ENCODE results near the gene OR51B5. TPM values are rescaled to one million over a fixed set of nuclear protein-coding genes. Genes with fewer than 3 reads are reported as not detected.
A peak's percentile ranks its signal among the peaks of the same experiment; 100 is the strongest.
"Not testable (repeated sequence)": the region's sequence is repeated elsewhere in the genome, so short reads cannot be mapped to it uniquely, and the experiment has no call there.

The OR51B5 gene
- total and polyA plus RNA-seq, 2 donors (not counting 1 experiment from before 2014, with no cell fraction given), result 0.06 to 0.17 TPM

DNA sequence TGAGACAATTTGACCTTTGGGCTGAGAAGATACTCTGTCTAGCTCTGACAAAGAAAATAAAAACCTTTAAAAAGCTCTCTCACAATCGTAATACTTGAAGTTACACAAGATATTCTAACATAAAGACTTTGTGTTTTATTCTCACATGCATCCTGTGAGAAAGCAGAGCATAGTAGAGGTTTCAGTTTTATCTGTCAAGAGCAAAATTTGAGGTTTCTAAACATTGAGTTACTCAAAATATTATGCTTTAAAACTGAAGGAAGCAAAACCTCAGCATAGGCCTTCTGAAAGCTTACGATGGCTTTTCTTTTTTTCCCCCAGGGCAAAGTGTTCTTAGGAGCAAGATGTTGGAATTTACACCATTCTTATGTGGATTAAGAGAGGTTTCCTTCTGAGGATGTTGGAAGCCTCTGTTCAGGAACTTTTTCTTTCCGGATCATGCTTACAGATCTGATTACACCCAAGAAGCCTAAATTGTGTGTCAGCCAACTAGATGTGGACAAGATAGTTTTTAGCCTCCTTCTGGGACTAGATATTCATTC lies 25.2 kb upstream of the OR51B5 start:
- Histone ChIP-seq H2AFZ (ENCODE audit: low read length) (peak overlapping the region; percentile 28), H3K27ac (ENCODE audit: insufficient read depth, low read length) (no peak overlapping the region), H4K20me1 (ENCODE audit: control insufficient read depth, extremely low read depth, insufficient read depth, low read length) (no peaks in the 10 kb centered on the region), H3K4me2 (ENCODE audit: extremely low read depth, insufficient read depth, low read length) (no peak overlapping the region), H3K79me2 (ENCODE audit: control insufficient read depth, insufficient read depth, low read length) (no peaks in the 10 kb centered on the region), H3K27me3 (ENCODE audit: control insufficient read depth, insufficient read depth, low read length) (no peaks in the 10 kb centered on the region), H3K4me1 (ENCODE audit: control insufficient read depth, extremely low read depth, insufficient read depth, low read length) (peaks cover 21% of the 10 kb centered on the region), H3K9ac (ENCODE audit: insufficient read depth, low read length) (no peak overlapping the region), H3K36me3 (ENCODE audit: control insufficient read depth, insufficient read depth, low read length) (no peaks in the 10 kb centered on the region), H3K9me3 (ENCODE audit: control insufficient read depth, insufficient read depth, low read depth, low read length) (no peaks in the 10 kb centered on the region), H3K4me3 (replicated peaks in 1 of 4; ENCODE audit: control extremely low read depth in 1 of 4, insufficient read depth in 1 of 4, low read depth in 3 of 4, low read length in 4 of 4) (no peak overlapping the region)
- DNase-seq (ENCODE audit: low read depth in 2 of 2), result no peak
- TF ChIP-seq, protein P1, sequence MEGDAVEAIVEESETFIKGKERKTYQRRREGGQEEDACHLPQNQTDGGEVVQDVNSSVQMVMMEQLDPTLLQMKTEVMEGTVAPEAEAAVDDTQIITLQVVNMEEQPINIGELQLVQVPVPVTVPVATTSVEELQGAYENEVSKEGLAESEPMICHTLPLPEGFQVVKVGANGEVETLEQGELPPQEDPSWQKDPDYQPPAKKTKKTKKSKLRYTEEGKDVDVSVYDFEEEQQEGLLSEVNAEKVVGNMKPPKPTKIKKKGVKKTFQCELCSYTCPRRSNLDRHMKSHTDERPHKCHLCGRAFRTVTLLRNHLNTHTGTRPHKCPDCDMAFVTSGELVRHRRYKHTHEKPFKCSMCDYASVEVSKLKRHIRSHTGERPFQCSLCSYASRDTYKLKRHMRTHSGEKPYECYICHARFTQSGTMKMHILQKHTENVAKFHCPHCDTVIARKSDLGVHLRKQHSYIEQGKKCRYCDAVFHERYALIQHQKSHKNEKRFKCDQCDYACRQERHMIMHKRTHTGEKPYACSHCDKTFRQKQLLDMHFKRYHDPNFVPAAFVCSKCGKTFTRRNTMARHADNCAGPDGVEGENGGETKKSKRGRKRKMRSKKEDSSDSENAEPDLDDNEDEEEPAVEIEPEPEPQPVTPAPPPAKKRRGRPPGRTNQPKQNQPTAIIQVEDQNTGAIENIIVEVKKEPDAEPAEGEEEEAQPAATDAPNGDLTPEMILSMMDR (conservative IDR thresholded peaks at IDR 0.05 in 1 of 2, IDR thresholded peaks at IDR 0.05 in 1 of 2; ENCODE audit: low read depth in 1 of 2, low read length in 2 of 2), result no peak
- TF ChIP-seq EZH2 (IDR thresholded peaks at IDR 0.05; ENCODE audit: low read length, missing control alignments), result no peak

DNA sequence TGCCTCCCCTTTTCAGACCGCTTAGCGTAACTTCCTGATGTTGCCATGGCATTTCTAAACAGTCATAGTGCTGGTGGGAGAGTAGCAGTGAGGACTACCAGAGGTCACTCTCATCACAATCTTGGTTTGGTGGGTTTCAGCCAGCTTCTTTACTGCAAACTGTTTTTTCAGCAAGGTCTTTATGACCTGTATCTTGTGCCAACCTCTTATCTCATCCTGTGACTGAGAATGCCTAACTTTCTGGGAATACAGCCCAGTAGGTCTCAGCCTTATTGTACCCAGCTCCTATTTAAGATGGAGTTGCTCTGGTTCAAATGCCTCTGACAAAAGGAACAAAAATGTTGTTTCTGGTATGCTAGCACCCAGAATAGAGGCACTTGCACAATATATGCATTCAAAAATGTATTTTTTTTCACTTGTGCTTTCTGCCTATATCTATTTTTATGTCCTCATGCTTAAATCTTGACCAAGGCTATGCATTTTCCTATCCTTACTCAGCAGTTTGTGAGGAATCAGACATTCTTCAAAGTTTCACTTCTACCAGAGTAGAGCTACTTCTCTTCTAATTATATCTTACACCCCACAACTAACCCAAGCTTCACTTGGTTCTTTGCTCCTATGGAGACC lies 24.2 kb upstream of the OR51B5 start:
- Histone ChIP-seq H3K9ac (ENCODE audit: insufficient read depth, low read length) (no peak overlapping the region), H3K4me1 (ENCODE audit: control insufficient read depth, extremely low read depth, insufficient read depth, low read length) (peaks cover 25% of the 10 kb centered on the region)

DNA sequence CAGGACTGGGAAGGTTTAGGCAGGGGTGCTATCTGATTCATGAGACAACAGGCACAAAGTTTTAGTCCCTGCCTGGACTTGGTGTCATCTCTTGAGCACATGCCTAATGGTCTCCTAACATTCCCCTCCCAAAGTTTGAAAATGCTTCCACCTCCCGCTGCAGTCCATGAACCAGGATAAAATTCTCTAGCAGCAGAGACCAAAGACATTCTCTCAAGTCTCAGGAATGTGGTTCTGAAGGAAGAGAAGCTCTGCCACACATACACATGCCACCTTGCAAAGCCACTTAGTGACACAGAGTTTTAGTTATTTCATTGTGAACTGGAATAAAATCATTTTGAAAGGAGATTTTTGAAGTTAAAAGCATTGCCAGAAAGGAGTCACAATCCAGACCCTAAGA lies 23.5 kb upstream of the OR51B5 start:
- peak in 1 of 2 donors; percentile 61 for DNase-seq (ENCODE audit: low read depth in 2 of 2)
- Histone ChIP-seq H2AFZ (ENCODE audit: low read length) (no peak overlapping the region), H3K36me3 (ENCODE audit: control insufficient read depth, insufficient read depth, low read length) (no peaks in the 10 kb centered on the region), H4K20me1 (ENCODE audit: control insufficient read depth, extremely low read depth, insufficient read depth, low read length) (no peaks in the 10 kb centered on the region), H3K27me3 (ENCODE audit: control insufficient read depth, insufficient read depth, low read length) (no peaks in the 10 kb centered on the region), H3K4me2 (ENCODE audit: extremely low read depth, insufficient read depth, low read length) (no peak overlapping the region), H3K27ac (ENCODE audit: insufficient read depth, low read length) (peak overlapping the region; percentile 36), H3K79me2 (ENCODE audit: control insufficient read depth, insufficient read depth, low read length) (no peaks in the 10 kb centered on the region), H3K9ac (ENCODE audit: insufficient read depth, low read length) (no peak overlapping the region), H3K4me3 (replicated peaks in 1 of 4; ENCODE audit: control extremely low read depth in 1 of 4, insufficient read depth in 1 of 4, low read depth in 3 of 4, low read length in 4 of 4) (no peak overlapping the region), H3K9me3 (ENCODE audit: control insufficient read depth, insufficient read depth, low read depth, low read length) (no peaks in the 10 kb centered on the region), H3K4me1 (ENCODE audit: control insufficient read depth, extremely low read depth, insufficient read depth, low read length) (peaks cover 25% of the 10 kb centered on the region)
- TF ChIP-seq, protein P1 (conservative IDR thresholded peaks at IDR 0.05 in 1 of 2, IDR thresholded peaks at IDR 0.05 in 1 of 2; ENCODE audit: low read depth in 1 of 2, low read length in 2 of 2), result no peak
- TF ChIP-seq EZH2 (IDR thresholded peaks at IDR 0.05; ENCODE audit: low read length, missing control alignments), result no peak

More for the DNA sequence above, 24.2 kb upstream of the OR51B5 start:
- H3K79me2 ChIP-seq (ENCODE audit: control insufficient read depth, insufficient read depth, low read length), result no peaks in the 10 kb centered on the region
- no peaks in the 10 kb centered on the region for H4K20me1 ChIP-seq (ENCODE audit: control insufficient read depth, extremely low read depth, insufficient read depth, low read length)
- H3K27ac ChIP-seq (ENCODE audit: insufficient read depth, low read length), result peak overlapping the region; percentile 36
- H3K9me3 ChIP-seq (ENCODE audit: control insufficient read depth, insufficient read depth, low read depth, low read length), result no peaks in the 10 kb centered on the region
- DNase-seq (ENCODE audit: low read depth in 2 of 2), result peak; percentile 72 to 92
- no peaks in the 10 kb centered on the region for H3K27me3 ChIP-seq (ENCODE audit: control insufficient read depth, insufficient read depth, low read length)
- no peak overlapping the region for H3K4me2 ChIP-seq (ENCODE audit: extremely low read depth, insufficient read depth, low read length)
- TF ChIP-seq, protein P1 (conservative IDR thresholded peaks at IDR 0.05 in 1 of 2, IDR thresholded peaks at IDR 0.05 in 1 of 2; ENCODE audit: low read depth in 1 of 2, low read length in 2 of 2), result no peak
- no peak for TF ChIP-seq EZH2 (IDR thresholded peaks at IDR 0.05; ENCODE audit: low read length, missing control alignments)
- no peak overlapping the region for H3K4me3 ChIP-seq (replicated peaks in 1 of 4; ENCODE audit: control extremely low read depth in 1 of 4, insufficient read depth in 1 of 4, low read depth in 3 of 4, low read length in 4 of 4)
- H2AFZ ChIP-seq (ENCODE audit: low read length), result no peak overlapping the region
- H3K36me3 ChIP-seq (ENCODE audit: control insufficient read depth, insufficient read depth, low read length), result no peaks in the 10 kb centered on the region

DNA sequence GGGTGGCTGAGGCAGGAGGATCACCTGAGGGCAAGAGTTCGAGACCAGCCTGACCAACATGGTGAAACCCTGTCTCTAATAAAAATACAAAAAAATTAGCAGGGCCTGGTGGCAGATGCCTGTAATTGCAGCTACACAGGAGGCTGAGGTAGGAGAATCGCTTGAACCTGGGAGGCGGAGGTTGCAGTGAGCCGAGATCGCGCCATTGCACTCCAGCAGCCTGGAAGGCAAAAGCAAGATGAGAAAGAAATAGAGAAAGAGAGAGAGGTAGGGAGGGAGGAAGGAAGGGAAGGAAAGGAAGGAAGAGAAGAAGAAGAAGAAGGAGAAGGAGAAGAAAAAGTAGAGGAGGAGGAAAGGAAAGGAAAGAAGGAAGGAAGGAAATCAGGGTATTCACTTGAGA lies 23.0 kb upstream of the OR51B5 start:
- not testable (repeated sequence) for H3K4me2 ChIP-seq (ENCODE audit: extremely low read depth, insufficient read depth, low read length); H3K9me3 ChIP-seq (ENCODE audit: control insufficient read depth, insufficient read depth, low read depth, low read length); H4K20me1 ChIP-seq (ENCODE audit: control insufficient read depth, extremely low read depth, insufficient read depth, low read length); H3K36me3 ChIP-seq (ENCODE audit: control insufficient read depth, insufficient read depth, low read length); H3K4me3 ChIP-seq (replicated peaks in 1 of 4; ENCODE audit: control extremely low read depth in 1 of 4, insufficient read depth in 1 of 4, low read depth in 3 of 4, low read length in 4 of 4); H3K9ac ChIP-seq (ENCODE audit: insufficient read depth, low read length); H3K79me2 ChIP-seq (ENCODE audit: control insufficient read depth, insufficient read depth, low read length); DNase-seq (ENCODE audit: low read depth in 2 of 2); H2AFZ ChIP-seq (ENCODE audit: low read length); H3K27me3 ChIP-seq (ENCODE audit: control insufficient read depth, insufficient read depth, low read length)
- Histone ChIP-seq H3K27ac (ENCODE audit: insufficient read depth, low read length) (peak overlapping the region; percentile 84), H3K4me1 (ENCODE audit: control insufficient read depth, extremely low read depth, insufficient read depth, low read length) (peaks cover 25% of the 10 kb centered on the region)
